Measurements from ENCODE around the gene ZNF236.

Gene ZNF236

GRCh38 chr18:76913583-76913982 lies 91.2 kb downstream of the ZNF236 start:
- ChIA-PET CTCF (interaction anchor here (1.3 kb wide), 1 partner anchor 9 kb away, joined by 4 read pairs; no protein-coding TSS in a partner anchor), POLR2A (no interaction called here)
- Histone ChIP-seq H3K27me3 (replicated peaks in 2 of 5; ENCODE audit: control insufficient read depth in 4 of 5, insufficient read depth in 5 of 5, low read length in 4 of 5) (no peaks in the 10 kb centered on the region), H3K4me3 (ENCODE audit: control insufficient read depth in 1 of 7, extremely low read depth in 1 of 7, insufficient read depth in 4 of 7, low read depth in 2 of 7, low read length in 6 of 7) (no peak overlapping the region), H3K4me1 (ENCODE audit: control extremely low read depth in 1 of 4, control insufficient read depth in 4 of 4, insufficient read depth in 4 of 4, low read length in 3 of 4) (no peaks in the 10 kb centered on the region), H3K9me3 (ENCODE audit: control extremely low read depth in 1 of 5, control insufficient read depth in 4 of 5, insufficient read depth in 2 of 5, low read depth in 1 of 5, low read length in 4 of 5) (no peaks in the 10 kb centered on the region), H3K27ac (ENCODE audit: insufficient read depth in 1 of 2, low read depth in 1 of 2, low read length in 2 of 2, poor library complexity in 1 of 2, severe bottlenecking in 2 of 2) (no peak overlapping the region), H3K36me3 (ENCODE audit: control insufficient read depth in 4 of 4, insufficient read depth in 4 of 4, low read length in 3 of 4) (peaks cover 7 to 78% (median 48%) of the 10 kb centered on the region in 4 experiments)
- DNase-seq: no peak
- WGBS (ENCODE audit: insufficient coverage): 100% methylated on average over 3 of the region's 7 CpGs

DNA sequence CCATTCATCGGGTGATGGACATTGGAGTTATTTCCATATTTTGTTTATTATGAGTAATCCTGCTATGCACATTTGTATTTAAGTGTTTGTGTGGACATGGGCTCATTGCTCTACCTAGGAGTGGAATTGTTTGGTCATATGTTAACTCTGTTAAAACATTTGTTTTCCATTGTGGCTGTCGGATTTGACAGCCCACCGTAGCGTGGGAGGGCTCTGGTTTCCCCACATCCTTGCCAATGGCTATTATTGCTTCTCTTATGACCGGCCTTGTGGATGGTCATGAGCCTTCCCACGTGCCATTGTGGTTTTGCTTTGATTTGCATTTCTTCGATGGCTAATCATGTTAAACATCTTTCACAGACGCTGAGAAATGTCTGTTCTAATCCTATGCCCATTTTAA lies 92.0 kb downstream of the ZNF236 start:
- 98% methylated on average over 7 of the region's 8 CpGs for WGBS (ENCODE audit: insufficient coverage)

DNA sequence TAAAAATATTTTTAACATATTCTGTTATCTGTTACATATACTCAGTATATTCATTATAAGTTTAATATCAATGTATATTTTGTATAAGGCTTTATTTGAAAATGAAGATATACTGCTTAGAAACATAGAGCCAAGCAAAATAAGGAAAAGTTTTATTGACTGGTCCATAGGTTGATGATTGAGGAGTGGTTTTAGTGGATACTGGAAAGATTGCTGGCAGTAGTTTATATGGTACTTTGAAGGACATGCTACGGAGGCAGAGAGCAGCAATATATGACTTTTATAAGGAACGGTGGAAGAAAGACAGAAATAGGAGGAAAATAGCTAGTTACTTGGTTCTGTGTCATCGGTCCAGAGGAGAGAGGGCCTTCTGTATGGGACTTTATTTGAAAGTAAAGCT lies 92.4 kb downstream of the ZNF236 start:
- CTCF ChIA-PET: no interaction called here
- POLR2A ChIA-PET: no interaction called here
- no peak overlapping the region for H3K27ac ChIP-seq (ENCODE audit: insufficient read depth in 1 of 2, low read depth in 1 of 2, low read length in 2 of 2, poor library complexity in 1 of 2, severe bottlenecking in 2 of 2)
- H3K27me3 ChIP-seq (replicated peaks in 2 of 5; ENCODE audit: control insufficient read depth in 4 of 5, insufficient read depth in 5 of 5, low read length in 4 of 5): no peaks in the 10 kb centered on the region
- peaks cover 7 to 74% (median 49%) of the 10 kb centered on the region in 4 experiments for H3K36me3 ChIP-seq (ENCODE audit: control insufficient read depth in 4 of 4, insufficient read depth in 4 of 4, low read length in 3 of 4)
- H3K4me3 ChIP-seq (ENCODE audit: control insufficient read depth in 1 of 7, extremely low read depth in 1 of 7, insufficient read depth in 4 of 7, low read depth in 2 of 7, low read length in 6 of 7): no peak overlapping the region
- no peaks in the 10 kb centered on the region for H3K4me1 ChIP-seq (ENCODE audit: control extremely low read depth in 1 of 4, control insufficient read depth in 4 of 4, insufficient read depth in 4 of 4, low read length in 3 of 4)
- 79% methylated on average over 3 of the region's 3 CpGs for WGBS (ENCODE audit: insufficient coverage)
- DNase-seq: no peak
- no peaks in the 10 kb centered on the region for H3K9me3 ChIP-seq (ENCODE audit: control extremely low read depth in 1 of 5, control insufficient read depth in 4 of 5, insufficient read depth in 2 of 5, low read depth in 1 of 5, low read length in 4 of 5)

More for the DNA sequence above, 92.0 kb downstream of the ZNF236 start:
- H3K4me1 ChIP-seq (ENCODE audit: control extremely low read depth in 1 of 4, control insufficient read depth in 4 of 4, insufficient read depth in 4 of 4, low read length in 3 of 4): no peaks in the 10 kb centered on the region
- POLR2A ChIA-PET: no interaction called here
- no peak overlapping the region for H3K4me3 ChIP-seq (ENCODE audit: control insufficient read depth in 1 of 7, extremely low read depth in 1 of 7, insufficient read depth in 4 of 7, low read depth in 2 of 7, low read length in 6 of 7)
- peaks cover 7 to 76% (median 48%) of the 10 kb centered on the region in 4 experiments for H3K36me3 ChIP-seq (ENCODE audit: control insufficient read depth in 4 of 4, insufficient read depth in 4 of 4, low read length in 3 of 4)
- no peaks in the 10 kb centered on the region for H3K9me3 ChIP-seq (ENCODE audit: control extremely low read depth in 1 of 5, control insufficient read depth in 4 of 5, insufficient read depth in 2 of 5, low read depth in 1 of 5, low read length in 4 of 5)
- CTCF ChIA-PET: interaction anchor here (1.3 kb wide), 1 partner anchor 8 kb away, joined by 4 read pairs; no protein-coding TSS in a partner anchor
- DNase-seq: no peak
- no peaks in the 10 kb centered on the region for H3K27me3 ChIP-seq (replicated peaks in 2 of 5; ENCODE audit: control insufficient read depth in 4 of 5, insufficient read depth in 5 of 5, low read length in 4 of 5)
- H3K27ac ChIP-seq (ENCODE audit: insufficient read depth in 1 of 2, low read depth in 1 of 2, low read length in 2 of 2, poor library complexity in 1 of 2, severe bottlenecking in 2 of 2): no peak overlapping the region

GRCh38 chr18:76915456-76915855 lies 93.1 kb downstream of the ZNF236 start:
- WGBS (ENCODE audit: insufficient coverage): 88% methylated on average over 5 of the region's 5 CpGs
- CTCF ChIA-PET: no interaction called here
- peaks cover 7 to 73% (median 51%) of the 10 kb centered on the region in 4 experiments for H3K36me3 ChIP-seq (ENCODE audit: control insufficient read depth in 4 of 4, insufficient read depth in 4 of 4, low read length in 3 of 4)
- no peak for DNase-seq
- H3K27me3 ChIP-seq (replicated peaks in 2 of 5; ENCODE audit: control insufficient read depth in 4 of 5, insufficient read depth in 5 of 5, low read length in 4 of 5): no peaks in the 10 kb centered on the region
- H3K4me1 ChIP-seq (ENCODE audit: control extremely low read depth in 1 of 4, control insufficient read depth in 4 of 4, insufficient read depth in 4 of 4, low read length in 3 of 4): no peaks in the 10 kb centered on the region
- no peak overlapping the region for H3K4me3 ChIP-seq (ENCODE audit: control insufficient read depth in 1 of 7, extremely low read depth in 1 of 7, insufficient read depth in 4 of 7, low read depth in 2 of 7, low read length in 6 of 7)
- no peaks in the 10 kb centered on the region for H3K9me3 ChIP-seq (ENCODE audit: control extremely low read depth in 1 of 5, control insufficient read depth in 4 of 5, insufficient read depth in 2 of 5, low read depth in 1 of 5, low read length in 4 of 5)
- no peak overlapping the region for H3K27ac ChIP-seq (ENCODE audit: insufficient read depth in 1 of 2, low read depth in 1 of 2, low read length in 2 of 2, poor library complexity in 1 of 2, severe bottlenecking in 2 of 2)
- POLR2A ChIA-PET: no interaction called here

DNA sequence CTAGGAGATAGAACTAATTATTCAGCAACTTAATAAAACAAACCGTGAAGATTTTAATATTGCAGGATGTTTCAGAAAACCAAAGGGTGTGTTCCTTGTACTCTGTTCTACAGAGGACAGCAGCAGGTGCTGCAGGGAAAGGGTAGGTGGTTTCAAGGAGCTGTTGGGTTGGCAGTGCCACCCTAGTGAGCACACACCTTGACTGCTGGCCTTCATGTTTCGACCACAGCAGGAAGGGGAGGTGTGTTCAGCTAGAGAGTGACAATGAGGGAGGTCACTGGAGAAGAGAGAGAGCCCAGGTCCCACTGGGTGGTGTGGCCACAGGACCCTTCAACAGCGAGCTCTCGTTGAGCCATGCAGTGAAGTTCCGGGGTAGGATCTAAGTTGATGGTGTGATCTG lies 98.6 kb downstream of the ZNF236 start:
- Histone ChIP-seq H3K4me3 (ENCODE audit: control insufficient read depth in 1 of 7, extremely low read depth in 1 of 7, insufficient read depth in 4 of 7, low read depth in 2 of 7, low read length in 6 of 7) (no peak overlapping the region), H3K27me3 (replicated peaks in 2 of 5; ENCODE audit: control insufficient read depth in 4 of 5, insufficient read depth in 5 of 5, low read length in 4 of 5) (no peaks in the 10 kb centered on the region), H3K27ac (ENCODE audit: insufficient read depth in 1 of 2, low read depth in 1 of 2, low read length in 2 of 2, poor library complexity in 1 of 2, severe bottlenecking in 2 of 2) (no peak overlapping the region), H3K36me3 (ENCODE audit: control insufficient read depth in 4 of 4, insufficient read depth in 4 of 4, low read length in 3 of 4) (peaks cover 10 to 65% (median 45%) of the 10 kb centered on the region in 4 experiments), H3K9me3 (ENCODE audit: control extremely low read depth in 1 of 5, control insufficient read depth in 4 of 5, insufficient read depth in 2 of 5, low read depth in 1 of 5, low read length in 4 of 5) (no peaks in the 10 kb centered on the region), H3K4me1 (ENCODE audit: control extremely low read depth in 1 of 4, control insufficient read depth in 4 of 4, insufficient read depth in 4 of 4, low read length in 3 of 4) (peaks cover 0 to 9% (median 2%) of the 10 kb centered on the region in 4 experiments)
- WGBS (ENCODE audit: insufficient coverage): 90% methylated on average over 4 of the region's 5 CpGs
- ChIA-PET POLR2A (no interaction called here), CTCF (interaction anchor here (1.1 to 6.3 kb wide), 4 partner anchors 12 to 730 kb away, joined by 3 to 30 read pairs (median 6); no protein-coding TSS in a partner anchor)
- DNase-seq: no peak

- no peaks in the 10 kb centered on the region for H3K27me3 ChIP-seq (replicated peaks in 2 of 5; ENCODE audit: control insufficient read depth in 4 of 5, insufficient read depth in 5 of 5, low read length in 4 of 5)
- no peak overlapping the region for H3K27ac ChIP-seq (ENCODE audit: insufficient read depth in 1 of 2, low read depth in 1 of 2, low read length in 2 of 2, poor library complexity in 1 of 2, severe bottlenecking in 2 of 2)
- WGBS (ENCODE audit: insufficient coverage): 25% methylated on average over 3 of the region's 10 CpGs
- H3K36me3 ChIP-seq (ENCODE audit: control insufficient read depth in 4 of 4, insufficient read depth in 4 of 4, low read length in 3 of 4): peaks cover 10 to 61% (median 46%) of the 10 kb centered on the region in 4 experiments
- H3K4me3 ChIP-seq (ENCODE audit: control insufficient read depth in 1 of 7, extremely low read depth in 1 of 7, insufficient read depth in 4 of 7, low read depth in 2 of 7, low read length in 6 of 7): peak overlapping the region in 1 of 7 experiments; percentile 20
- peaks cover 0 to 9% (median 2%) of the 10 kb centered on the region in 4 experiments for H3K4me1 ChIP-seq (ENCODE audit: control extremely low read depth in 1 of 4, control insufficient read depth in 4 of 4, insufficient read depth in 4 of 4, low read length in 3 of 4)
- CTCF ChIA-PET: interaction anchor here (0.7 to 6.3 kb wide), 10 partner anchors 9 to 732 kb away, joined by 3 to 30 read pairs (median 4); no protein-coding TSS in a partner anchor
- H3K9me3 ChIP-seq (ENCODE audit: control extremely low read depth in 1 of 5, control insufficient read depth in 4 of 5, insufficient read depth in 2 of 5, low read depth in 1 of 5, low read length in 4 of 5): no peaks in the 10 kb centered on the region
- POLR2A ChIA-PET: interaction anchor here (0.6 kb wide), 1 partner anchor 729 kb away, joined by 5 read pairs; no protein-coding TSS in a partner anchor
- peak; percentile 78 to 89 (median 87) for DNase-seq
Observed at GRCh38 chr18:76922107-76922506, 99.8 kb downstream of the ZNF236 start.

DNA sequence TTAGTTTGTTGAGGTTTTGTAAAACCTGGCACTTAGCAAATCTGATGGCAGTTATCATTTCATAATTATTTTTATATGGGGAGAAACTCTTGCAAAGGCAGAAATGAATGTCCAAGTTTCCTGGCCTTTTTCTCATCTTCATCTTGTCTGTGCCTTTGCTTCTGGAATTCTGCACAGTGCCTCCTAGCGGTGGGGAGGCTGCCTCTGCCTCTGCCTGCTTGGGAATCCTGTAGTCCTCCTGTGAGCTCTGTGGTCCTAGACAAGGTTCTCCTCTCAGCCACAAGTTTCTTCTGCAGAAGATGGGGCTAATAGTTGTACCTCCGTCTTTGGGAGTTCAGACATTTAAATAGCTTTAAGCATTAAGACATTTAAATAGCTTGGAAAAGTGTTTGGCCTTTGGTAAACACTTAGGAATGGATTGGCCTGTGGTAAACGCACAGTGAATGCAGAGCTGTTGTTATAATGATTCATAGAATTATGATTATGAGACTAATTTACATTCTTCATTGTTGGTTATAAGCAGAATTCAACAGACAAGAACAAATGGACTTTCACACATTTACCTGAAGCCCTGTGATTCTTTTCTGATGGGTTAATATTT lies 101.2 kb downstream of the ZNF236 start:
- WGBS (ENCODE audit: insufficient coverage): 100% methylated on average over 1 of the region's 3 CpGs
- DNase-seq: no peak
- Histone ChIP-seq H3K36me3 (ENCODE audit: control insufficient read depth in 4 of 4, insufficient read depth in 4 of 4, low read length in 3 of 4) (peaks cover 8 to 63% (median 46%) of the 10 kb centered on the region in 4 experiments), H3K4me3 (ENCODE audit: control insufficient read depth in 1 of 7, extremely low read depth in 1 of 7, insufficient read depth in 4 of 7, low read depth in 2 of 7, low read length in 6 of 7) (no peak overlapping the region), H3K27me3 (replicated peaks in 2 of 5; ENCODE audit: control insufficient read depth in 4 of 5, insufficient read depth in 5 of 5, low read length in 4 of 5) (no peaks in the 10 kb centered on the region), H3K4me1 (ENCODE audit: control extremely low read depth in 1 of 4, control insufficient read depth in 4 of 4, insufficient read depth in 4 of 4, low read length in 3 of 4) (peaks cover 0 to 9% (median 2%) of the 10 kb centered on the region in 4 experiments), H3K27ac (ENCODE audit: insufficient read depth in 1 of 2, low read depth in 1 of 2, low read length in 2 of 2, poor library complexity in 1 of 2, severe bottlenecking in 2 of 2) (no peak overlapping the region), H3K9me3 (ENCODE audit: control extremely low read depth in 1 of 5, control insufficient read depth in 4 of 5, insufficient read depth in 2 of 5, low read depth in 1 of 5, low read length in 4 of 5) (no peaks in the 10 kb centered on the region)
- ChIA-PET CTCF (interaction anchor here (1.0 to 6.3 kb wide), 4 partner anchors 10 to 525 kb away, joined by 3 to 30 read pairs (median 4); no protein-coding TSS in a partner anchor), POLR2A (interaction anchor here (0.5 kb wide), 1 partner anchor 39 kb away, joined by 3 read pairs; no protein-coding TSS in a partner anchor)
